GM20000 (cell line): Measurements from ENCODE around the gene PTPN1.
A peak's percentile ranks its signal among the peaks of the same experiment; 100 is the strongest.

Source experiments
- DNase-seq: peaks from one replicate; pipeline ENCODE4 v3.0.0; 2012; ENCODE audit warnings: low spot score
- TF ChIP-seq, protein P1 (sequence below): IDR thresholded peaks from 2 replicates; pipeline ENCODE4 v1.5.1; 2012; ENCODE audit warnings: mild to moderate bottlenecking, control low read depth; ENCODE audit errors: extremely low read depth, missing control alignments

Gene PTPN1

DNA sequence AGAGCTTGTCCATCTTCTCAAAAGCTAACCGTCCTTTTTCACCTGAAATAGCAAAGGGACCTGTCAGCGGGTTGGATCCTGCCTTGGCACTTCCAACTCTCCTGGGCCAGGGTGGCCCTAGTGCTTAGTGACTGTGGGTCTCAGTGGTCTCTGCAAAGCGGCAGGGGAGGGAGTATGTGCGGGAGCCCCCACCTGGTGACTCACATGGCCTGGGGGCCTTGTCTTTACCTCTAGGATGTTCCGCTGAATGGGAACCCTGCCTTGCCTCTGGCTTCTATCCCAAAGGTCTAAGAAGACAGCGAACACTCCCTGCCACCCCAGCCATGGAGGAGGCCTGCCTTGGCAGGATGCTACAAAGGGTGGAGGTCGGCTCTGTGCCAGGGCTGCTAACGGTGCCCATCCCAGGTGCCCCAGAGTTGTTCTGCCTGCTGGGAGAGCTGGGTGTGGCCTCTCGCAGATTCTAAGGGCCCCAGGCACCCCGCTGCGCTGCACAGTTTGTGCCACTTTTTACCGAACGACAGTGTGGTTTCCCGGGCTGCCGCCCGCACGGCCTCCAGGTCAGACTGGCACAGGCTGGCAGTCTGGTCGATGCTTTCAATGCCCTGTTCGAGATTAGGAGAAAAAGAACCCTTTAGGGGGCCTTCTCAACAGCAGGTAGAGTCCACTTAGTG lies 77.2 kb downstream of the PTPN1 start:
- DNase-seq, result no peak
- TF ChIP-seq, protein P1, sequence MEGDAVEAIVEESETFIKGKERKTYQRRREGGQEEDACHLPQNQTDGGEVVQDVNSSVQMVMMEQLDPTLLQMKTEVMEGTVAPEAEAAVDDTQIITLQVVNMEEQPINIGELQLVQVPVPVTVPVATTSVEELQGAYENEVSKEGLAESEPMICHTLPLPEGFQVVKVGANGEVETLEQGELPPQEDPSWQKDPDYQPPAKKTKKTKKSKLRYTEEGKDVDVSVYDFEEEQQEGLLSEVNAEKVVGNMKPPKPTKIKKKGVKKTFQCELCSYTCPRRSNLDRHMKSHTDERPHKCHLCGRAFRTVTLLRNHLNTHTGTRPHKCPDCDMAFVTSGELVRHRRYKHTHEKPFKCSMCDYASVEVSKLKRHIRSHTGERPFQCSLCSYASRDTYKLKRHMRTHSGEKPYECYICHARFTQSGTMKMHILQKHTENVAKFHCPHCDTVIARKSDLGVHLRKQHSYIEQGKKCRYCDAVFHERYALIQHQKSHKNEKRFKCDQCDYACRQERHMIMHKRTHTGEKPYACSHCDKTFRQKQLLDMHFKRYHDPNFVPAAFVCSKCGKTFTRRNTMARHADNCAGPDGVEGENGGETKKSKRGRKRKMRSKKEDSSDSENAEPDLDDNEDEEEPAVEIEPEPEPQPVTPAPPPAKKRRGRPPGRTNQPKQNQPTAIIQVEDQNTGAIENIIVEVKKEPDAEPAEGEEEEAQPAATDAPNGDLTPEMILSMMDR, result no peak

DNA sequence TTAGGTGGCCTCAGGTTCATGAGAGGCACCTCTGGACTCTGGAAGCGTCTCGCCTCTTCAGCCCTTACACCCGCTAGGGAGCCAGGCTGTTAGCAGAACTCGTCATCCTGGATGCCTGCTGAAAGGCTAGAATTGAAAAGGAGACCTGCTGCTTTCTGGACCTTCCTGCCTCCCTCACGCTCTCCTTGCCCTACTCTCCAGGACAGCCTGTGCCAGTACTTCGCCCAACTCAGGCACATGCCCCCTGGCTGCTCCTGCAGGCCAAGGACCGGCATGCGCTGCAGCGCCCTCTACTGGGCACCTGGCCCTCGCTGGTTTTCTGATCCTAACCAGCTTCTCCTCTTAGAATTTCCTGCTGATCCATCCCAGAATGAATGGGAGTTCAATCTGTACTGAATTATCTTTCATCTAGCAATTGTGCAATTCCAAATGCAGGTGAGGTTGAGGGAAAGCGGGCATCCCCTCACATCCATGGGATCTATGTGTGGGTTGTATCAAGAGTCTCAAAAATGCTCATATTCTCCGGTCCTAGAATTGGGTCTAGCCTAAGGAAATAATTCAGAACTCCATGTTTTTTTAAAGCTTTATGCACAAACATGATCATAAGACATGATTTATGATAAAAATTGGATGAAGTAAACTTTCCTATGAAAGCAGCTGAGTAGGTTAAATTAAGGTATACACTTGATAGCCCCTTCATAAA lies 78.0 kb downstream of the PTPN1 start:
- TF ChIP-seq, protein P1, result peak; percentile 89
- peak; percentile 85 for DNase-seq

DNA sequence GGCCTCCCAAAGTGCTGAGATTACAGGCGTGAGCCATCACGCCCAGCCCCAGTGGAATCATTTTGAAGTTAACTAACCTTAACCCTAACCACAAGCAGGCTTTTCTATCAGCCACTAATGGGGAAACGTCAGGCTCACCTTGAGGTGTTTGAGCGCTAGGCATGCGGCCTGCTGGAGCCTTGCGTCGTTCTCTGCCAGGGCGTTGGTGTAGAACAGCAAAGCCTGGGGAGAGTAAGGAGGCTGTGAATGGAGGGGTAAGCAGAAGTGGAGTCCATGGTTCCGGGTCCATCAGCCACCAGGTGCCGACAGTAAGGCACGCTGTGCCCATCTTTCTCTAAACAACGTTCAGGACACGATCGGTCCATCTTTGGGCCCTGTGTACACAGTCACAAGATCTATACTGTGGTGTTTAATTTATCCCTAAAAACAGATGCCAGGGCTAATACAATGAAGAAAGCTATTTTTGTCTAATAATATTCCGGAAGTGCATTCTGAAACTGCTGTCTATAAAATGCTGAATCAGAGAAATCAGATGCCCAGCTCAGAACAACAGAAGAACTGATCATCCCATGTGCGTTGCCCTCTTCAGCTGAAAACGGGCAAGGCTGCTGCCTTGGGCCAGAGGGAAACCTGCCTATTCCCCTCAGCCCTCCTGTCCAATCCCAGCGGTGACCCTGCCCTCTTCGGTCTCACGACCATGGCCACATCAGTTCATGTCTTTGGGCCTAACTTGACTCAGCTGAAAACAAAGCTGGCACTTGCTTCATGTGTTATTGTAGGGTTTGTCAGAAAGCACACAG lies 79.6 kb downstream of the PTPN1 start:
- no peak for DNase-seq
- TF ChIP-seq, protein P1, result no peak

DNA sequence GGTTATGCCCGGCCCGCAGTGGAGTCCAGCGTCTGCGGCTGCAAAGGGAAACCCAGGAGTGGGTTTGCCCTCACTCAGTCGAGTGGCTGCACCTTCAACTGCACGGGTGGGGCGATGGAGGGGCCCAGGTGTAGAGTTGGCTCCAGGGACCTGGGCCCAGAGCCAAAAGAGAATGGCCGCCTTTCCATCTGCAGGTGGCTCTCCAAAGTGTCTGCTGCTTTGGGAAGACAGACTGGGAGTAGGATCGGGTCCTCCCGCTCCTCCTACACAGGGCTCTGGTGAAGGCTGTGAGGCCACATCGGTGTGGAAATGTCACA lies 80.1 kb downstream of the PTPN1 start:
- TF ChIP-seq, protein P1, result no peak
- DNase-seq, result no peak

DNA sequence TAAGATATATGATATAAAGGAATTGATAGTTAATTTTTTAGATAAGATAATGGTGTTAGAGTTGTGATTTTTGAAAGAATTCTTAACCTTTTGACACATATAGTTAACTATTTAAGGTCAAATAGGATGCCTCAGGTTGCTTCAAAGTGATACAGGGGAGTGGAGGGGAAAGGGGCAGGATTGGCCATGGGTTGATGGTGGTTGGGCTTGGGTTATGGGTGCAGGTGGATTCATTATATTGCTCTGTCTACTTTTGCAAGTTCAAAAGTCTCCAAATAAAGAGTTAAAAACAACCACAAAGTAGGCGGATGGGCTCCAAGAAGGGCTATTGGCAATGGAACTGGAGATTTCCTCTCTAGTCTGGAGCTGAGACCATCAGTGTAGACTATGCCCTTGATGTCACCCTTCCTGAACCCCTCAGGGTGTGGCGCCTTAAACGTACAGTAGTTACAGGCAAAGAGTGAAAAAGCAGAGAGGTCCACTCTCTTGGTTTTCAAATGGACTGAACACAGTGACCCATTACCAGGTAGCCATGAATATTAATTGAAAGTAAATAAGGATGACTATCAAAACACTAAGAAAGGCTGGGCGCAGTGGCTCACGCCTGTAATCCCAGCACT lies 81.2 kb downstream of the PTPN1 start:
- TF ChIP-seq, protein P1, result no peak
- no peak for DNase-seq

DNA sequence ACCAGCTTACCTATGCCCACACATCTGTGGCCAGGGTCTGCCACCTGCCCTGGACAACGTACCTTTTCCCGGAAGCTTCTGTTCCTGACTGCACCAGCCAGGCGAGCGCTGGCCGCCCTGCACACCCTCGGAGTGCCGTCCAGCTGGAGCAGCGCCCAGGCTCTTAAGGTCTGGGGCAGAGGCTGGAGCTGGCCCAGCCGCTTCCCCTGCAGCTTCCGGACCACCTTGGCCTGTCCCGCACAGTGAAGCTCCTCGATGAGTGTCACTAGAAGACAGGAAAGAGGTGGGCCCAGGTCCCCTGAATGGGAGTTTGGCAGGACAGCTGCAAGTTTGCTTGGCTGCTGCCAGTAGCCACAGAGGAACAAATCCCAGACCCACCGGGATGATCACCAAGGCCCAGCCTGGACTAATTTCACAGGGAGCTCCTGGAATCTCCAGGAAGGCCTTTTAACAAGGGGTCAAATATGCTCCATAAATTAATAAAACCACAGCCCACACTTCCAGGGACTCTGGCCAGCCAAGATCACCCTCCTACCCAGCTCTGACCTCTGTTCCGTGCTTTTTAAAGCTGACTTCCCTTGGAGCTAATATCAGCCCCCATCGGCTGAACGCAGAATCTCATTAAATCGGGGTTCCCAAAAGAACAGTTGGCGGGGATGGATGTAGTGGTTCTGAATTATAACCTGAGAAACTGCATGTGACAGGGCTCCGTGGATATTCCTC lies 82.3 kb downstream of the PTPN1 start:
- no peak for DNase-seq
- TF ChIP-seq, protein P1, result no peak

DNA sequence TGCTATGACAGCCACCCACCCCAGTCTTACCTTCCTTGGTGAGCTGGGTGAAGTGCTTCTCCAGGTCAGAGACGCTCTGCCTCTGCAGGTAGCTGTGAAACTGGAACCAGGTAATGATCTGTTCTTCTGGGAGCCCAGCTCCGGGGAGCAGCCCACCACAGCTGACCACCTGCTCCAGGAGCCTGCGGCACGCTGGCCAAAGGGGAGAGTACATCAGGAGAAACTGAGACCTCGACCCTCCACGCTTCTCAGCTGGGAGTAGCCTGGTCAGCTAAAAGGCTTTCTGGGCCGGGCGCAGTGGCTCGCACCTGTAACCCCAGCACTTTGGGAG lies 82.8 kb downstream of the PTPN1 start:
- TF ChIP-seq, protein P1, result no peak
- DNase-seq, result no peak
